Mammary epithelial cell (primary cell): ENCODE results near the gene CRTAP.

ENCODE experiments used
- EZH2 ChIP-seq: IDR thresholded peaks from 2 replicates; pipeline ENCODE4 v1.6.1; 2012; ENCODE audit warnings: low read length, inconsistent platforms, borderline replicate concordance
- TF ChIP-seq, protein P1 (sequence below), 2 donors: IDR thresholded peaks in 1 of 2; conservative IDR thresholded peaks in 1 of 2; 2 replicates each; pipeline ENCODE4 v1.5.1; 2011 to 2012; ENCODE audit warnings: inconsistent platforms in 2 of 2, low read length in 2 of 2, mild to moderate bottlenecking in 2 of 2, control low read depth in 1 of 2, low read depth in 1 of 2; ENCODE audit not compliant: insufficient read depth in 1 of 2; ENCODE audit errors: extremely low read depth in 1 of 2

DNA sequence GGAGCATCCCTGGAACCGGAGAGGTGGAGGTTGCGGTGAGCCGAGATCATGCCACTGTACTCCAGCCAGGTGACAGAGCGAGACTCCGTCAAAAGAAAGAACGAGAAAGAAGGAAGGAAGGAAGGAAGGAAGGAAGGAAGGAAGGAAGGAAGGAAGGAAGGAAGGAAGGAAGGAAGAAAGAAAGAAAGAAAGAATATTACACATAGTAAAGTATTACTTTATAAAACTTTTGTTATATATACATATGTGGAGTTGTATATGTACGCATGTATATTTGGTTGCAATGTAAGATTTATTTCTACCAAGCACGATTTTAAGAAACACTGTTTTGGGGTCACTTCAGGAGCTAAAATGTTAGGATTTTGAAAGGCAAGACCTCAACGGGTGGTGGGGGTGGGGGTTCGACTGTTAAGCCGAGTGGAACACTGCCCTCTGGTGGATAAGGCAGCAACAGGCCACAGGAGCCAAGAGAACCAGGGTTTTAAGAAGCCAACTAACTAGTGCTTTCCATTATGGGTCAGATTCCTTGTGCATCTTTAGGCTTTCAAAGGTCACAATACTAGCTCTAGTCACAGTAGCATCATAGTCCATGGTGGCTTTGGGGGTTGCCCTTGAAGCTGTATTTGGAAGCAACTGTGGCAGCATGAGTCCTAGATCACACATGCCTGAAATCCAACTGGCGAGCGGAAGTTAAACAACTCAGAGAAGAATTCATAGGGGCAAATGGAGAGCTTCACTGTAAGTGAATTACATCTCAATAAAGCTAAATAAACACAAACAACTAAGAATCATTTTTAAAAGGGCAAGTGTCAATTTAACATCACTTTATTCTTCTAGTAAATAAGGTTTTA, 39.4 kb upstream of the CRTAP start:
- TF ChIP-seq, protein P1, sequence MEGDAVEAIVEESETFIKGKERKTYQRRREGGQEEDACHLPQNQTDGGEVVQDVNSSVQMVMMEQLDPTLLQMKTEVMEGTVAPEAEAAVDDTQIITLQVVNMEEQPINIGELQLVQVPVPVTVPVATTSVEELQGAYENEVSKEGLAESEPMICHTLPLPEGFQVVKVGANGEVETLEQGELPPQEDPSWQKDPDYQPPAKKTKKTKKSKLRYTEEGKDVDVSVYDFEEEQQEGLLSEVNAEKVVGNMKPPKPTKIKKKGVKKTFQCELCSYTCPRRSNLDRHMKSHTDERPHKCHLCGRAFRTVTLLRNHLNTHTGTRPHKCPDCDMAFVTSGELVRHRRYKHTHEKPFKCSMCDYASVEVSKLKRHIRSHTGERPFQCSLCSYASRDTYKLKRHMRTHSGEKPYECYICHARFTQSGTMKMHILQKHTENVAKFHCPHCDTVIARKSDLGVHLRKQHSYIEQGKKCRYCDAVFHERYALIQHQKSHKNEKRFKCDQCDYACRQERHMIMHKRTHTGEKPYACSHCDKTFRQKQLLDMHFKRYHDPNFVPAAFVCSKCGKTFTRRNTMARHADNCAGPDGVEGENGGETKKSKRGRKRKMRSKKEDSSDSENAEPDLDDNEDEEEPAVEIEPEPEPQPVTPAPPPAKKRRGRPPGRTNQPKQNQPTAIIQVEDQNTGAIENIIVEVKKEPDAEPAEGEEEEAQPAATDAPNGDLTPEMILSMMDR (conservative IDR thresholded peaks at IDR 0.05 in 1 of 2, IDR thresholded peaks at IDR 0.05 in 1 of 2; ENCODE audit: extremely low read depth in 1 of 2, insufficient read depth in 1 of 2, low read depth in 1 of 2, low read length in 2 of 2) = peak; percentile 96 to 97
- no peak for TF ChIP-seq EZH2
